Lower leg skin (tissue), 4 donors: ENCODE measurements around the gene TMEM94. TPM values are rescaled to one million over a fixed set of nuclear protein-coding genes. Genes with fewer than 3 reads are reported as not detected.
A peak's percentile ranks its signal among the peaks of the same experiment; 100 is the strongest.

Experiments used
- DNase-seq, 2 donors: peaks; one replicate each; pipeline ENCODE4 v3.0.0-alpha.2; 2019; ENCODE audit warnings: low spot score in 2 of 2
- H3K4me3 ChIP-seq: fragments of 200-600 bp; sonication (generic); 2 replicates; pipeline ENCODE4 v1.5.1; 2017; ENCODE audit warnings: mild to moderate bottlenecking, low read depth; ENCODE audit not compliant: poor library complexity, severe bottlenecking
- POLR2A ChIP-seq, 2 donors: fragments of 450-650 bp; IDR thresholded peaks; one replicate each; pipeline ENCODE4 v1.6.1; 2016 to 2017; ENCODE audit warnings: antibody characterized with exemption in 2 of 2, mild to moderate bottlenecking in 1 of 2, moderate library complexity in 1 of 2
- WGBS, 2 donors: methylation state at CpG; one replicate each; pipeline ENCODE4 v1.1.5; 2018; 5-methylcytosine and 5-hydroxymethylcytosine counted together
- intact Hi-C: fragments of 100-400 bp; cut with DNase I; formaldehyde crosslinking; loops from one replicate; pipeline ENCODE4 v1.15.0; 2023; ENCODE audit warnings: low total_unique reads
- total RNA-seq, 4 donors: library from RNA; depleted of rRNA; stranded (reverse); fragments of >200 nt; gene quantifications; one replicate each; pipeline ENCODE4 v1.1.0, GENCODE V29; 2016
- TF ChIP-seq, protein P1 (sequence below), 3 donors: fragments of 450-650 bp; IDR thresholded peaks; one replicate each; pipeline ENCODE4 v1.5.1; 2016; ENCODE audit warnings: antibody characterized with exemption in 3 of 3, mild to moderate bottlenecking in 3 of 3, moderate library complexity in 2 of 3

TMEM94 gene
- total RNA-seq, 4 donors from 2014 or later = 39.3 to 103 (median 79.0) TPM

GRCh38 chr17:75503976-75504346, 47.5 kb downstream of the TMEM94 start:
- H3K4me3 ChIP-seq = no peak overlapping the region
- 64 to 75% methylated on average over 13 of the region's 13 CpGs for WGBS, 2 donors
- no peak for TF ChIP-seq POLR2A (IDR thresholded peaks at IDR 0.05)
- TF ChIP-seq, protein P1, sequence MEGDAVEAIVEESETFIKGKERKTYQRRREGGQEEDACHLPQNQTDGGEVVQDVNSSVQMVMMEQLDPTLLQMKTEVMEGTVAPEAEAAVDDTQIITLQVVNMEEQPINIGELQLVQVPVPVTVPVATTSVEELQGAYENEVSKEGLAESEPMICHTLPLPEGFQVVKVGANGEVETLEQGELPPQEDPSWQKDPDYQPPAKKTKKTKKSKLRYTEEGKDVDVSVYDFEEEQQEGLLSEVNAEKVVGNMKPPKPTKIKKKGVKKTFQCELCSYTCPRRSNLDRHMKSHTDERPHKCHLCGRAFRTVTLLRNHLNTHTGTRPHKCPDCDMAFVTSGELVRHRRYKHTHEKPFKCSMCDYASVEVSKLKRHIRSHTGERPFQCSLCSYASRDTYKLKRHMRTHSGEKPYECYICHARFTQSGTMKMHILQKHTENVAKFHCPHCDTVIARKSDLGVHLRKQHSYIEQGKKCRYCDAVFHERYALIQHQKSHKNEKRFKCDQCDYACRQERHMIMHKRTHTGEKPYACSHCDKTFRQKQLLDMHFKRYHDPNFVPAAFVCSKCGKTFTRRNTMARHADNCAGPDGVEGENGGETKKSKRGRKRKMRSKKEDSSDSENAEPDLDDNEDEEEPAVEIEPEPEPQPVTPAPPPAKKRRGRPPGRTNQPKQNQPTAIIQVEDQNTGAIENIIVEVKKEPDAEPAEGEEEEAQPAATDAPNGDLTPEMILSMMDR (IDR thresholded peaks at IDR 0.05) = no peak
- intact Hi-C loops = no loop called here
- no peak for DNase-seq

GRCh38 chr17:75504347-75505151, 48.1 kb downstream of the TMEM94 start:
- H3K4me3 ChIP-seq = no peak overlapping the region
- TF ChIP-seq POLR2A (IDR thresholded peaks at IDR 0.05) = no peak
- TF ChIP-seq, protein P1 (IDR thresholded peaks at IDR 0.05) = peak in 1 of 3 donors; percentile 11
- intact Hi-C loops = no loop called here
- no peak for DNase-seq
- WGBS, 2 donors = 75 to 86% methylated on average over 23 to 28 of the region's 32 CpGs

DNA sequence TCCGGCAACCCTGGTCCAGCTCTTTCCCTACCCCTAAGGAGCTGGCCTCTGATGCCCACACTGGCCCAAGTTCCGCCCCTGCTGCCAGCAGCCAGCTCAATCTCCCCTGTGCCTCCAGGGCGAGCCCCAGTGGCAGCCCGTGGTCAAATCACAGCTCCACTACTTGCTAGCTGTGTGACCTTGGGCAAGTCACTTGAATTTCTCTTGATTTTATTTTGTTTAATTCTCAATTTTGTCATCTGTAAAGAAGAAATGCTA, 48.6 kb downstream of the TMEM94 start:
- H3K4me3 ChIP-seq = no peak overlapping the region
- 86 to 89% methylated on average over 4 of the region's 4 CpGs for WGBS, 2 donors
- intact Hi-C loops = no loop called here
- DNase-seq = no peak
- TF ChIP-seq, protein P1 (IDR thresholded peaks at IDR 0.05) = no peak
- no peak for TF ChIP-seq POLR2A (IDR thresholded peaks at IDR 0.05)

DNA sequence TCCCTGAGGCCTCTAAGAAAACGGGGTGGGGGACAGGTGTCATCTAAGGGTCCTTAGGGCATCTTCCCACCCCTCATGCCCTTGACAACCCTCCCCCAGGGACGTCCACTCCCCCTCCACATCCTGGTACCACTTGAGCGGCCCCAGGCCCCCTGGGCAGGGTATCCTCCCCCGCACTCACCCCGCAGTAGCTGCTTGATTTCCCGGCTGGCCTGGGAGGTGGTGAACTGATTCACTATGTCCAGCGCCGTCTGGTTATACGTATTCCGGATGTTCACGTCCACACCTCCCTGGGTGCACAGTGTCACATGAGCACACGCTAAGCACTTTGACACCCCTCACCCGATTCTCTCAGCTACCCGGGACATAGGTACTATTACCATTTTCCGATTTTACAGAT, 49.2 kb downstream of the TMEM94 start:
- H3K4me3 ChIP-seq = no peak overlapping the region
- TF ChIP-seq POLR2A (IDR thresholded peaks at IDR 0.05) = no peak
- TF ChIP-seq, protein P1 (IDR thresholded peaks at IDR 0.05) = no peak
- intact Hi-C loops = no loop called here
- no peak for DNase-seq
- WGBS, 2 donors = 91 to 92% methylated on average over 15 of the region's 15 CpGs

DNA sequence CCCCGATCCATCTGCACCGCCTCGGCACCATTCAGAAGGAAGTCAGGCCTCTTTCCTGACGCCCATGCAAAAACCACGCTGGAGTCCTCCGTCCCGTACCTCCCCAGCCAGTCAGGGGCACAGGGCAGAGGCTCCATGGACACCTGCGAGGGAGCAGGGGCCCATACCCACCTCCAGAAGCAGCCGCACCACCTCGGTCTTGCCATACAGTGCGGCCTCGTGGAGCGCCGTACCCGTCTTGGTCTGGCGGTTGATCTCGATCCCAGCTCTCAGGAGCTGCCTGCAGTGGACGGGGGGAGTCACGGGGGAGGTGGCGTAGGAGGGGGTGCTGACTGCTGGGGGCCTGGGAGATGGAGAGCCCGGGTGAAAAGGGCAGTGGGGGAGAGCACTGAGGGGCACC, 49.7 kb downstream of the TMEM94 start:
- no peak for TF ChIP-seq POLR2A (IDR thresholded peaks at IDR 0.05)
- TF ChIP-seq, protein P1 (IDR thresholded peaks at IDR 0.05) = no peak
- 94% methylated on average over 19 to 21 of the region's 21 CpGs for WGBS, 2 donors
- H3K4me3 ChIP-seq = no peak overlapping the region
- intact Hi-C loops = no loop called here
- DNase-seq = no peak

DNA sequence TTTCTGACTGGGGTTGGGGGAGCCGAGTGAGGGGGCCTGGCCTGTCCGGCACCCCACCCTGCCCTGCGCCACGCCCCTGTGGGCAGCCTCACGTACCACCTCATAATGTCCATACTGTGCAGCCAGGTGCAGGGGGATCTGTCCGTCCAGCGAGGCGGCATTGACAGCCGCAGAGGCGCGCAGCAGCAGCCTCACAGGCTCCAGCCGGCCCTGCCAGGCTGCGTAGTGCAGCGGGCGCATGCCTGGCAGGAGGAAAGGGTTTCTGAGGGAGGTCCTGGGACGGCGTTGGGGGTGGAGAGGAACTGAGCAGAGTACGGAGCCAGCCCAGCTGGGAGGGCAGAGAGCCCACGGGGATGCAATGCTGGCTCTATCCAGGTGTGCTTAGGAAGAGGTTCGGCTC, 50.5 kb downstream of the TMEM94 start:
- intact Hi-C loops = no loop called here

More for the DNA sequence above, 50.5 kb downstream of the TMEM94 start:
- no peak for DNase-seq
- TF ChIP-seq POLR2A (IDR thresholded peaks at IDR 0.05) = no peak
- TF ChIP-seq, protein P1 (IDR thresholded peaks at IDR 0.05) = no peak
- no peak overlapping the region for H3K4me3 ChIP-seq
- WGBS, 2 donors = 88 to 90% methylated on average over 17 to 20 of the region's 20 CpGs
